A549 (cell line): ENCODE measurements around the gene IDUA. TPM values are rescaled to one million over a fixed set of nuclear protein-coding genes. Genes with fewer than 3 reads are reported as not detected.
"Not testable (repeated sequence)": the region's sequence is repeated elsewhere in the genome, so short reads cannot be mapped to it uniquely, and the experiment has no call there.

Experiments
- ATAC-seq, 2 experiments: fragments of 200-7000 bp in 1 of 2; fragments of >200 bp in 1 of 2; cut with Nextera tagmentation in 1 of 2; cut with Tn5 transposase in 1 of 2; 3 replicates each; pipeline versions ENCODE4 v1.8.0 to v1.9.1; 2018 to 2020; ENCODE audit warnings: mild to moderate bottlenecking in 1 of 2, moderate library complexity in 1 of 2
- CTCF ChIA-PET: fragments of 300-600 bp; sonication (Branson Sonifier 250); formaldehyde crosslinking; extraction: SDS; loops from one replicate; lab custom pipeline; 2021; ENCODE audit warnings: antibody characterized with exemption, inconsistent platforms; lab: Yijun Ruan, JAX
- POLR2A ChIA-PET: fragments of 350-600 bp; formaldehyde crosslinking; extraction: SDS; loops from one replicate; lab custom pipeline; 2021; ENCODE audit warnings: antibody characterized with exemption, inconsistent platforms; lab: Yijun Ruan, JAX
- DNase-seq, 2 experiments: peaks; one replicate each; pipeline versions ENCODE4 v3.0.0 to v3.0.0-alpha.2; 2011 to 2016; ENCODE audit warnings: low read depth in 1 of 2, low spot score in 1 of 2
- FAIRE-seq: peaks from 2 replicates; lab custom pipeline; 2011; peaks lifted over from hg19 to GRCh38; lab: Jason Lieb, UNC
- H3K27ac ChIP-seq, 2 experiments: fragments of >200 bp; sonication (Bioruptor Twin); formaldehyde crosslinking; 3 replicates each; pipeline ENCODE4 v1.5.1; 2016 to 2017
- H3K4me1 ChIP-seq: fragments of >200 bp; sonication (Bioruptor Twin); formaldehyde crosslinking; 3 replicates; pipeline ENCODE4 v1.6.1; 2016
- H3K4me2 ChIP-seq: fragments of >200 bp; sonication (Bioruptor Twin); formaldehyde crosslinking; 3 replicates; pipeline ENCODE4 v1.6.1; 2016
- H3K4me3 ChIP-seq: fragments of >200 bp; sonication (Bioruptor Twin); formaldehyde crosslinking; 3 replicates; pipeline ENCODE4 v1.5.1; 2016
- H3K9me3 ChIP-seq: fragments of >200 bp; sonication (Bioruptor Twin); formaldehyde crosslinking; 3 replicates; pipeline ENCODE4 v1.6.1; 2016
- CBX2 ChIP-seq: fragments of 200-600 bp; sonication (generic); IDR thresholded peaks from 2 replicates; pipeline ENCODE4 v1.6.1; 2016; ENCODE audit warnings: low read depth, mild to moderate bottlenecking, borderline replicate concordance
- CBX8 ChIP-seq: fragments of 200-600 bp; sonication (generic); IDR thresholded peaks from 2 replicates; pipeline ENCODE4 v1.6.1; 2016
- CEBPB ChIP-seq, 2 experiments: fragments of >200 bp in 1 of 2; sonication (Bioruptor Twin) in 1 of 2; formaldehyde crosslinking in 1 of 2; IDR thresholded peaks; 2 replicates each; pipeline ENCODE4 v1.6.1; 2012 to 2016
- CHD2 ChIP-seq: fragments of 150-350 bp; IDR thresholded peaks from 2 replicates; pipeline ENCODE4 v1.6.1; 2014; ENCODE audit warnings: low read length; ENCODE audit not compliant: partially characterized antibody
- CHD4 ChIP-seq: fragments of 200-600 bp; sonication (generic); IDR thresholded peaks from 2 replicates; pipeline ENCODE4 v1.6.1; 2016; ENCODE audit warnings: antibody characterized with exemption, mild to moderate bottlenecking, borderline replicate concordance
- EP300 ChIP-seq, 2 experiments: fragments of >200 bp; sonication (Bioruptor Twin); formaldehyde crosslinking; IDR thresholded peaks; 2 replicates in 1 of 2; 3 replicates in 1 of 2; pipeline ENCODE4 v1.6.1; 2016 to 2017
- FOXS1 ChIP-seq: fragments of 250-450 bp; sonication (Bioruptor Pico); IDR thresholded peaks from 2 replicates; pipeline ENCODE4 v1.5.0; 2020; ENCODE audit warnings: mild to moderate bottlenecking, moderate library complexity
- GATA3 ChIP-seq: IDR thresholded peaks from 2 replicates; pipeline ENCODE4 v1.6.1; 2012; ENCODE audit warnings: borderline replicate concordance
- HDAC2 ChIP-seq: fragments of 200-600 bp; sonication (generic); IDR thresholded peaks from 2 replicates; pipeline ENCODE4 v1.6.1; 2016
- HOXB5 ChIP-seq: fragments of 250-450 bp; sonication (Bioruptor Pico); IDR thresholded peaks from 2 replicates; pipeline ENCODE4 v1.5.0; 2020; ENCODE audit warnings: mild to moderate bottlenecking, moderate library complexity
- KDM5A ChIP-seq: fragments of 200-600 bp; sonication (generic); IDR thresholded peaks from 2 replicates; pipeline ENCODE4 v1.6.1; 2016; ENCODE audit warnings: antibody characterized with exemption, mild to moderate bottlenecking
- NFE2L2 ChIP-seq: fragments of 150-350 bp; conservative IDR thresholded peaks from 2 replicates; pipeline ENCODE4 v1.6.1; 2014; ENCODE audit warnings: low read length
- RAD21 ChIP-seq, 2 experiments: fragments of >200 bp in 1 of 2; sonication (Bioruptor Twin) in 1 of 2; formaldehyde crosslinking in 1 of 2; IDR thresholded peaks in 1 of 2; conservative IDR thresholded peaks in 1 of 2; 2 replicates in 1 of 2; 3 replicates in 1 of 2; pipeline ENCODE4 v1.6.1; 2012 to 2018; ENCODE audit warnings: inconsistent platforms in 1 of 2
- RCOR1 ChIP-seq: fragments of 150-350 bp; IDR thresholded peaks from 2 replicates; pipeline ENCODE4 v1.6.1; 2014; ENCODE audit warnings: antibody characterized with exemption, low read length, low read depth
- RNF2 ChIP-seq: fragments of 200-600 bp; sonication (generic); IDR thresholded peaks from 2 replicates; pipeline ENCODE4 v1.6.1; 2016; ENCODE audit warnings: low read depth, mild to moderate bottlenecking, antibody characterized with exemption, moderate library complexity, borderline replicate concordance
- ZFP36 ChIP-seq: fragments of 450-650 bp; IDR thresholded peaks from 2 replicates; pipeline ENCODE4 v1.6.1; 2014; ENCODE audit warnings: borderline replicate concordance; ENCODE audit not compliant: partially characterized antibody
- ZSCAN20 ChIP-seq: fragments of 250-450 bp; sonication (Bioruptor Pico); IDR thresholded peaks from 2 replicates; pipeline ENCODE4 v1.8.0; 2022; ENCODE audit warnings: mild to moderate bottlenecking, moderate library complexity
- WGBS: methylation state at CpG from one replicate; pipeline ENCODE4 v1.1.6; 2017; ENCODE audit errors: missing lambda C conversion rate; 5-methylcytosine and 5-hydroxymethylcytosine counted together
- polyA plus RNA-seq, 4 experiments: library from polyadenylated mRNA; depleted of rRNA in 3 of 4; stranded (reverse); fragments of >200 nt; fragmentation: RNase III in 1 of 4; extraction: RNeasy Plus Mini Kit Qiagen cat#74134 plus additional on column Dnase treatment in 1 of 4; gene quantifications; 2 replicates in 3 of 4; 3 replicates in 1 of 4; pipeline ENCODE4 v1.2.3, GENCODE V29; 2011 to 2017
- TF ChIP-seq, protein P1 (sequence below): fragments of 150-350 bp; IDR thresholded peaks from 2 replicates; pipeline ENCODE4 v1.6.1; 2014; ENCODE audit warnings: low read depth, mild to moderate bottlenecking, low read length
- TF ChIP-seq, protein P2 (sequence below): fragments of >200 bp; sonication (Bioruptor Twin); formaldehyde crosslinking; IDR thresholded peaks from 3 replicates; pipeline ENCODE4 v1.5.1; 2016
- TF ChIP-seq, protein P3 (sequence below): fragments of 450-650 bp; IDR thresholded peaks from 2 replicates; pipeline ENCODE4 v1.6.1; 2014; ENCODE audit warnings: antibody characterized with exemption

IDUA gene
- polyA plus RNA-seq, 2 of the 4 experiments (the other 2 are of a cell fraction): 3.1 to 19.4 TPM

DNA sequence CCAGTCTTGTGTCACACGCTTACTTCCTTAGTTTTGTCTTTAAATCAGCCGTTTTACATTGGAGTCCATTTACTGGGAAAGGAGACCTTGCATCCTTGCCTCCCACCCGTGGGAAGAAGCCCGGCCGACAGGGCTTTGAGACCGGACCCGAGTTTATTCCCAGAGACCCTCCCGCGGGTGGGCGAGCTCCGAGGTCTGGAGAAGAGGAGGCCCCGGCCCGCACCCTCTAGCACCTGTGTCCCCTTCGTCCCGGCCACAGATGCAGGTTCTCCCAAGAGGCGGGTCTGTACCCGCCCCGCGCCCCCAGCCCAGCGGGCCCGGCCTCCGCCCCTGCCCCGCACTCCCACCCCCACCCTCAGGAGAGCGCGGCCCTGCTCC is 10.1 kb downstream of the IDUA start:
- Histone ChIP-seq H3K4me1 (peaks cover 25% of the 10 kb centered on the region), H3K27ac (peak overlapping the region; percentile 62 to 91; a peak in 4 of 6 replicates), H3K9me3 (no peaks in the 10 kb centered on the region), H3K4me3 (peak overlapping the region; percentile 41; the same call in 2 of the 3 replicates), H3K4me2 (peak overlapping the region; percentile 86)
- no peak for ATAC-seq
- DNase-seq: no peak
- TF ChIP-seq CBX2 (no peak), KDM5A (no peak), ZSCAN20 (CRISPR knock-in tag) (no peak), HDAC2 (no peak), CHD4 (no peak), CBX8 (no peak), CHD2 (no peak), RNF2 (no peak), ZFP36 (no peak), RAD21 (conservative IDR thresholded peaks at IDR 0.05 in 1 of 2, IDR thresholded peaks at IDR 0.05 in 1 of 2) (no peak)
- TF ChIP-seq, protein P1, sequence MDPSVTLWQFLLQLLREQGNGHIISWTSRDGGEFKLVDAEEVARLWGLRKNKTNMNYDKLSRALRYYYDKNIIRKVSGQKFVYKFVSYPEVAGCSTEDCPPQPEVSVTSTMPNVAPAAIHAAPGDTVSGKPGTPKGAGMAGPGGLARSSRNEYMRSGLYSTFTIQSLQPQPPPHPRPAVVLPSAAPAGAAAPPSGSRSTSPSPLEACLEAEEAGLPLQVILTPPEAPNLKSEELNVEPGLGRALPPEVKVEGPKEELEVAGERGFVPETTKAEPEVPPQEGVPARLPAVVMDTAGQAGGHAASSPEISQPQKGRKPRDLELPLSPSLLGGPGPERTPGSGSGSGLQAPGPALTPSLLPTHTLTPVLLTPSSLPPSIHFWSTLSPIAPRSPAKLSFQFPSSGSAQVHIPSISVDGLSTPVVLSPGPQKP: no peak
- TF ChIP-seq, protein P2, sequence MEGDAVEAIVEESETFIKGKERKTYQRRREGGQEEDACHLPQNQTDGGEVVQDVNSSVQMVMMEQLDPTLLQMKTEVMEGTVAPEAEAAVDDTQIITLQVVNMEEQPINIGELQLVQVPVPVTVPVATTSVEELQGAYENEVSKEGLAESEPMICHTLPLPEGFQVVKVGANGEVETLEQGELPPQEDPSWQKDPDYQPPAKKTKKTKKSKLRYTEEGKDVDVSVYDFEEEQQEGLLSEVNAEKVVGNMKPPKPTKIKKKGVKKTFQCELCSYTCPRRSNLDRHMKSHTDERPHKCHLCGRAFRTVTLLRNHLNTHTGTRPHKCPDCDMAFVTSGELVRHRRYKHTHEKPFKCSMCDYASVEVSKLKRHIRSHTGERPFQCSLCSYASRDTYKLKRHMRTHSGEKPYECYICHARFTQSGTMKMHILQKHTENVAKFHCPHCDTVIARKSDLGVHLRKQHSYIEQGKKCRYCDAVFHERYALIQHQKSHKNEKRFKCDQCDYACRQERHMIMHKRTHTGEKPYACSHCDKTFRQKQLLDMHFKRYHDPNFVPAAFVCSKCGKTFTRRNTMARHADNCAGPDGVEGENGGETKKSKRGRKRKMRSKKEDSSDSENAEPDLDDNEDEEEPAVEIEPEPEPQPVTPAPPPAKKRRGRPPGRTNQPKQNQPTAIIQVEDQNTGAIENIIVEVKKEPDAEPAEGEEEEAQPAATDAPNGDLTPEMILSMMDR: no peak
- WGBS: 88% methylated on average over 5 of the region's 25 CpGs
- ChIA-PET CTCF (no interaction called here), POLR2A (no interaction called here)
- FAIRE-seq: no peak

DNA sequence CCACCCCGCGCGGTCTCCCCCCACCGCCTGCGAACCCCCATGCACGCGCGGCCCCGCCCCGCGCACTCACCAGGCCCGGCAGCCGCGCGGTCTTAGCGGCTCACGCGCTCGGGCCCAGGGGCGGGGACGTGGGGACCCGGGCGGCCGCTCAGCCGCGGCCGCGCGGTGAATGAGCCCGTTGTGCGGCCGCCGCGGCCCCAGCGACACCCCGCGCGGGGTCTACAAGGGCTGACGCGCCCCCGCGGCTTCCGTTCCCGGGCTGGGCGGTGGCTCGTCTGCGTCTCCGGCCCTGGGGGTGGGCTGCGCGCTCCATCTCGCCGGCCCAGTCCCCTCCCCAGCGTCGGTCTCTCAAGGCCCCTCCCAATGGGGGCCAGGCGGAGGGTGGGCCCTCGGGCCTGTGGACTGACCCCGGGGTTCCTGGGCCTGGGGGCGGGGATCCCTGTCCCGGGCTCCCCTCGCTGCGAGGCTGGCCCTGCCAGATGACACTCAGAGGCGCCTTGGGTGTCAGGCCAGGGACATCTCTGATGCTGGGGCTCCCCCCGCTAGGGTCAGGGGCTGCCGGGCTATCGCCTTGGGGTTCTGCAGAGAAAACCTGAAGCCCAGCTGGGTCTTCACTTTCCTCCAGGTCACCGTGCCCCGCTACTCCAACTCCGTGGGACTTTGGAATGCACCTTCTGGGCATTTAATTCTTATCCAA is 10.7 kb downstream of the IDUA start:
- DNase-seq: no peak
- peak overlapping the region; percentile 41 for H3K4me3 ChIP-seq
- POLR2A ChIA-PET: no interaction called here
- ATAC-seq: peak in 1 of 2 experiments; percentile 4; a peak in 1 of 6 replicates
- TF ChIP-seq HOXB5 (CRISPR knock-in tag): no peak
- no peak for TF ChIP-seq CEBPB (IDR thresholded peaks at IDR 0.05)
- no peak for TF ChIP-seq GATA3
- no peak for TF ChIP-seq EP300 (IDR thresholded peaks at IDR 0.05)
- TF ChIP-seq, all 56 proteins: peak for 0
- peak overlapping the region; percentile 86 for H3K4me2 ChIP-seq
- no peak for FAIRE-seq
- H3K4me1 ChIP-seq: peaks cover 19% of the 10 kb centered on the region
- CTCF ChIA-PET: no interaction called here
- peak overlapping the region; percentile 62 to 91; a peak in 5 of 6 replicates for H3K27ac ChIP-seq
- WGBS: 50% methylated on average over 5 of the region's 68 CpGs
- no peaks in the 10 kb centered on the region for H3K9me3 ChIP-seq

DNA sequence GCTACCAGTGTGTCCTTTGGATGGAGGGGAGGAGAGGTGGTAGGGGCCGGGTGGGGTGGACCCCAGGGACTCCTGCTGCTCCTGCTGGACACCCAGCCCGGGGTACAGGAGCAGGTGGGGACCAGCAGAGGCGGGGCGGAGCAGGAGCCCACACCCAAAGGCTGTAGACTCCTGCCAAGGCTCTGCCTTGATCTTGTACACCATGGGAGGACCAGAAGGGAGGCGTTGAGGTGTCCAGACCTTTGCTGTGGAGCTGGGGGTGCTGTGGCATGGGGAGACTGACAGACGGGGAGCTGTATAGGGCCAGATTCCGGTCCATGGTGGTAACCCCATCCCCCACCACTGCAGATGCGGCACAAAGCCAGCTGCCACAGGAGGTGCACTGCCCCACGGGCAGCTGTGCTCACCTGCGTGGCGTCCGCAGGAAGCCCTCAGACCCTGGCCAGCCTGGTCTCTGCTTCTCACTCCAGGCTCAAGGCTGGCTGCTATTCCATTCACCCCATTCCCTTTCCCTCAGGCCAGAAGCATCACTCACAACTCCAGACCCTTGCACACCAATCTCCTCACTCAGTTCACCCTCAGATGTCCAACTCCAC is 11.3 kb downstream of the IDUA start:
- FAIRE-seq: no peak
- POLR2A ChIA-PET: no interaction called here
- ATAC-seq: no peak; a peak in 1 of 6 replicates

DNA sequence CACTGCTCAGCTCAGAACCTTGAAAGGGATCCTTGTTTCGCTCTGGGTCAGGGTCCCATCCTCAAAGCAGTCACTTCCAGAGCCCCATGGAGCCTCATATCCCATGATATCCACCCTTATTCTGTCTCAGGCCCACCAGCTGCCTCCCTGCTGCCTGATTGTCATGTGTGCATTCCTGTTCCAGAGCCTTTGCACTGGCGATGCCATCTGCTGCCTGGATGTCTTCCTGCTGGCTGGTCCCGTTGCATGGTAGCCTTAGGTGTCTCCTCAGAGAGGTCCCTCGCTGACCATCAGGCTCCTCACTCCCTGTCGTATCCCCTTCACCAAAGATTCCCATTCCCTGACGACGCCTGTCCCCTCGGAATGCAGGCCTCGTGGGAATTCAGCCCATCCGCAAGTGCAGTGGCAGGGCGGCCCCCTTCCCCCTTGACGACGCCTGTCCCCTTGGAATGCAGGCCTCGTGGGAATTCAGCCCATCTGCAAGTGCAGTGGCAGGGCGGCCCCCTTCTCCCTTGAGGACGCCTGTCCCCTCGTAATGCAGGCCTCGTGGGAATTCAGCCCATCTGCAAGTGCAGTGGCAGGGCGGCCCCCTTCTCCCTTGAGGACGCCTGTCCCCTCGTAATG is 12.5 kb downstream of the IDUA start:
- DNase-seq, POLR2A ChIA-PET, H3K4me2 ChIP-seq, CTCF ChIA-PET, H3K9me3 ChIP-seq, FAIRE-seq, H3K4me3 ChIP-seq, H3K4me1 ChIP-seq, H3K27ac ChIP-seq: not testable (repeated sequence)
- WGBS: 81% methylated on average over 15 of the region's 21 CpGs
- peak; percentile 13 to 28; a peak in 1 of 6 replicates for ATAC-seq

More for the DNA sequence above, 11.3 kb downstream of the IDUA start:
- Histone ChIP-seq H3K4me1 (peaks cover 13% of the 10 kb centered on the region), H3K4me3 (peak overlapping the region; percentile 41; the same call in 1 of the 3 replicates), H3K27ac (peak overlapping the region in 1 of 2 experiments; percentile 91; a peak in 2 of 6 replicates), H3K9me3 (no peaks in the 10 kb centered on the region), H3K4me2 (peak overlapping the region; percentile 86; the same call in 2 of the 3 replicates)
- TF ChIP-seq, protein P1: no peak
- TF ChIP-seq NFE2L2: no peak
- TF ChIP-seq RCOR1: no peak
- TF ChIP-seq FOXS1 (CRISPR knock-in tag): no peak
- TF ChIP-seq, protein P3, sequence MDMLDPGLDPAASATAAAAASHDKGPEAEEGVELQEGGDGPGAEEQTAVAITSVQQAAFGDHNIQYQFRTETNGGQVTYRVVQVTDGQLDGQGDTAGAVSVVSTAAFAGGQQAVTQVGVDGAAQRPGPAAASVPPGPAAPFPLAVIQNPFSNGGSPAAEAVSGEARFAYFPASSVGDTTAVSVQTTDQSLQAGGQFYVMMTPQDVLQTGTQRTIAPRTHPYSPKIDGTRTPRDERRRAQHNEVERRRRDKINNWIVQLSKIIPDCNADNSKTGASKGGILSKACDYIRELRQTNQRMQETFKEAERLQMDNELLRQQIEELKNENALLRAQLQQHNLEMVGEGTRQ: no peak
- CTCF ChIA-PET: no interaction called here
- WGBS: 86% methylated on average over 9 of the region's 12 CpGs
- DNase-seq: no peak
